GM12878 (cell line): ENCODE measurements around the gene USH1G. TPM values are rescaled to one million over a fixed set of nuclear protein-coding genes. Genes with fewer than 3 reads are reported as not detected.

Source experiments
- ATAC-seq: fragments of 200-7000 bp; cut with Tn5 transposase; 3 replicates; pipeline ENCODE4 v1.9.1; 2020; ENCODE audit warnings: mild to moderate bottlenecking, moderate library complexity
- BruUV-seq: library from RNA; stranded (reverse); fragments of 400-500 nt; replicated peaks from 2 replicates; lab custom pipeline; 2021; lab: Mats Ljungman, UMichigan
- CTCF ChIA-PET: fragments of 300-600 bp; sonication (Branson Sonifier 250); formaldehyde crosslinking; extraction: SDS; loops from one replicate; lab custom pipeline; 2021; ENCODE audit warnings: inconsistent platforms; lab: Yijun Ruan, JAX
- POLR2A ChIA-PET: fragments of 350-600 bp; formaldehyde crosslinking; extraction: SDS; loops from one replicate; lab custom pipeline; 2021; ENCODE audit warnings: inconsistent platforms; lab: Charles Lee
- RAD21 ChIA-PET: fragments of 300-600 bp; sonication (Branson Sonifier 250); formaldehyde crosslinking; loops from one replicate; lab custom pipeline; 2023; ENCODE audit warnings: antibody characterized with exemption; ENCODE audit not compliant: unreplicated experiment; lab: Charles Lee
- SMC1A ChIA-PET: fragments of 300-600 bp; sonication (Branson Sonifier 250); formaldehyde crosslinking; loops from one replicate; lab custom pipeline; 2023; ENCODE audit not compliant: unreplicated experiment, uncharacterized antibody; lab: Charles Lee
- DNase-seq: peaks from one replicate; pipeline ENCODE4 v3.0.0-alpha.2; 2011; ENCODE audit warnings: low read depth, low spot score
- FAIRE-seq: peaks from 3 replicates; lab custom pipeline; 2011; peaks lifted over from hg19 to GRCh38; lab: Jason Lieb, UNC
- H2AFZ ChIP-seq: 2 replicates; pipeline ENCODE4 v1.6.0; 2011; ENCODE audit warnings: low read depth, low read length, control low read depth; ENCODE audit not compliant: control insufficient read depth
- H3K27ac ChIP-seq: 2 replicates; pipeline ENCODE4 v1.5.1; 2011; ENCODE audit warnings: control low read depth; ENCODE audit not compliant: control insufficient read depth, insufficient read depth
- H3K27me3 ChIP-seq, 2 experiments: replicated peaks in 1 of 2; 2 replicates each; pipeline versions ENCODE4 v1.6.0 to v1.6.1; 2011; ENCODE audit warnings: low read length in 1 of 2; ENCODE audit not compliant: control insufficient read depth in 2 of 2, insufficient read depth in 2 of 2
- H3K36me3 ChIP-seq, 2 experiments: 2 replicates each; pipeline ENCODE4 v1.5.1; 2011; ENCODE audit warnings: low read length in 1 of 2; ENCODE audit not compliant: control insufficient read depth in 2 of 2, insufficient read depth in 2 of 2
- H3K4me1 ChIP-seq: 2 replicates; pipeline ENCODE4 v1.6.1; 2011; ENCODE audit warnings: mild to moderate bottlenecking, low read length, moderate library complexity, mixed read lengths; ENCODE audit not compliant: control insufficient read depth, insufficient read depth
- H3K4me2 ChIP-seq: 2 replicates; pipeline ENCODE4 v1.6.0; 2011; ENCODE audit warnings: control low read depth; ENCODE audit not compliant: control insufficient read depth, insufficient read depth
- H3K4me3 ChIP-seq: fragments of 200-600 bp; sonication (generic); 2 replicates; pipeline ENCODE4 v1.5.1; 2016
- H3K79me2 ChIP-seq: 2 replicates; pipeline ENCODE4 v1.6.0; 2011; ENCODE audit warnings: low read length; ENCODE audit not compliant: control insufficient read depth, insufficient read depth
- H3K9ac ChIP-seq: 2 replicates; pipeline ENCODE4 v1.8.0; 2011; ENCODE audit warnings: low read length, control low read depth, mixed read lengths; ENCODE audit not compliant: control insufficient read depth, insufficient read depth
- H3K9me3 ChIP-seq: replicated peaks from 3 replicates; pipeline ENCODE4 v1.5.1; 2011; ENCODE audit warnings: mild to moderate bottlenecking, low read length; ENCODE audit not compliant: control insufficient read depth, insufficient read depth
- H4K20me1 ChIP-seq: 2 replicates; pipeline ENCODE4 v1.6.0; 2011; ENCODE audit not compliant: control insufficient read depth, insufficient read depth
- BRCA1 ChIP-seq: IDR thresholded peaks from 2 replicates; pipeline ENCODE4 v1.6.1; 2011; ENCODE audit warnings: low read depth, low read length, improper control_type of control experiment
- CBFB ChIP-seq: IDR thresholded peaks from 2 replicates; pipeline ENCODE4 v1.6.1; 2016; ENCODE audit warnings: antibody characterized with exemption, low read depth
- CTCF ChIP-seq, 3 experiments: IDR thresholded peaks in 2 of 3; conservative IDR thresholded peaks in 1 of 3; 2 replicates each; pipeline ENCODE4 v1.5.1; 2011; ENCODE audit warnings: low read depth in 3 of 3, low read length in 3 of 3, mild to moderate bottlenecking in 3 of 3, control low read depth in 2 of 3, moderate library complexity in 2 of 3, inconsistent platforms in 1 of 3, mixed read lengths in 1 of 3; ENCODE audit not compliant: control insufficient read depth in 2 of 3, insufficient read depth in 1 of 3; ENCODE audit errors: extremely low read depth in 1 of 3
- MEF2B ChIP-seq: fragments of 450-650 bp; IDR thresholded peaks from 2 replicates; pipeline ENCODE4 v1.6.1; 2018; ENCODE audit warnings: mild to moderate bottlenecking, moderate library complexity; ENCODE audit not compliant: partially characterized antibody, poor library complexity, severe bottlenecking
- MLLT1 ChIP-seq: fragments of 450-650 bp; IDR thresholded peaks from 2 replicates; pipeline ENCODE4 v1.6.1; 2016; ENCODE audit warnings: mild to moderate bottlenecking
- NFYA ChIP-seq: IDR thresholded peaks from 2 replicates; pipeline ENCODE4 v1.6.1; 2011; ENCODE audit warnings: low read depth, mild to moderate bottlenecking, low read length, improper control_type of control experiment, borderline replicate concordance
- PAX8 ChIP-seq: fragments of 450-650 bp; IDR thresholded peaks from 2 replicates; pipeline ENCODE4 v1.6.1; 2017; ENCODE audit warnings: mild to moderate bottlenecking, moderate library complexity
- RB1 ChIP-seq: fragments of 450-650 bp; formaldehyde crosslinking; IDR thresholded peaks from 2 replicates; pipeline ENCODE4 v1.6.1; 2017; ENCODE audit warnings: mild to moderate bottlenecking, borderline replicate concordance
- RELA ChIP-seq: fragments of 450-650 bp; IDR thresholded peaks from 2 replicates; pipeline ENCODE4 v1.8.0; 2014; ENCODE audit warnings: borderline replicate concordance; ENCODE audit not compliant: partially characterized antibody
- SMAD5 ChIP-seq: IDR thresholded peaks from 2 replicates; pipeline ENCODE4 v1.6.1; 2016; ENCODE audit warnings: antibody characterized with exemption, low read depth
- SREBF2 ChIP-seq: IDR thresholded peaks from 2 replicates; pipeline ENCODE4 v1.6.1; 2012; ENCODE audit warnings: mild to moderate bottlenecking, low read length
- ZBED1 ChIP-seq: IDR thresholded peaks from 2 replicates; pipeline ENCODE4 v1.6.1; 2016; ENCODE audit warnings: borderline replicate concordance
- WGBS: methylation state at CpG from one replicate; pipeline ENCODE4 v1.1.6; 2016; ENCODE audit warnings: low lambda C conversion rate; ENCODE audit not compliant: insufficient replicate concordance, insufficient coverage; ENCODE audit errors: missing lambda C conversion rate; 5-methylcytosine and 5-hydroxymethylcytosine counted together
- in situ Hi-C: fragments of 300-500 bp; cut with MboI; formaldehyde crosslinking; loops from 9 replicates; pipeline ENCODE4 v1.14.3; 2018; ENCODE audit warnings: mixed read lengths
- intact Hi-C: fragments of 100-400 bp; cut with micrococcal nuclease; formaldehyde crosslinking; loops from one replicate; pipeline ENCODE4 v1.14.2; 2022; ENCODE audit not compliant: unreplicated experiment
- polyA plus RNA-seq, 11 experiments: library from polyadenylated mRNA; depleted of rRNA in 4 of 11; unstranded in 6 of 11; stranded (reverse) in 5 of 11; fragments of >200 nt; fragmentation: Nextera tagmentation in 4 of 11; fragmentation: Illumina TruSeq in 1 of 11; extraction: Ambion mirVana in 4 of 11; extraction: Trizol in 1 of 11; gene quantifications; 1 replicate in 1 of 11; 2 replicates in 10 of 11; pipeline versions ENCODE4 v1.2.1 to v1.2.3, GENCODE V29; 2011 to 2016; ENCODE audit warnings: inconsistent platforms in 2 of 11, missing spikeins in 2 of 11, low read depth in 1 of 11
- total RNA-seq, 4 experiments: library from RNA; depleted of rRNA in 3 of 4; stranded (reverse); fragments of >200 nt in 3 of 4; fragmentation: Illumina TruSeq in 1 of 4; extraction: Trizol in 1 of 4; gene quantifications; 2 replicates each; pipeline versions ENCODE4 v1.2.1 to v1.2.3, GENCODE V29; 2013 to 2021

USH1G gene
- total and polyA plus RNA-seq, 10 of the 15 experiments (the other 5 are each of a cell fraction or from before 2014, with no cell fraction given) = 0.05 to 0.62 (median 0.09) TPM; not detected in 7

GRCh38 chr17:74962622-74963394, 39.8 kb upstream of the USH1G start:
- no peaks in the 10 kb centered on the region for H4K20me1 ChIP-seq
- no peak for DNase-seq
- H3K4me3 ChIP-seq = no peak overlapping the region
- CTCF ChIA-PET = interaction anchor here (1.0 to 13.8 kb wide), 35 partner anchors 11 to 322 kb away, joined by 3 to 274 read pairs (median 19); partner anchors contain the start of genes ARMC7, HID1, MRPL58 and NT5C
- 63% methylated on average over 16 of the region's 18 CpGs for WGBS
- no peak overlapping the region for H3K27ac ChIP-seq
- H3K9me3 ChIP-seq = no peaks in the 10 kb centered on the region
- intact Hi-C loops = loop anchor here (5.0 to 10.0 kb wide), 4 partner anchors 72 to 452 kb away; no protein-coding TSS in a partner anchor
- POLR2A ChIA-PET = interaction anchor here (0.6 to 1.3 kb wide), 4 partner anchors 25 to 220 kb away, joined by 3 to 6 read pairs (median 4); partner anchors contain the start of genes CDR2L and SLC16A5
- H3K27me3 ChIP-seq = no peaks in the 10 kb centered on the region
- H3K4me1 ChIP-seq = no peaks in the 10 kb centered on the region; the same call in 1 of the 2 replicates
- SMC1A ChIA-PET = interaction anchor here (0.7 to 7.7 kb wide), 17 partner anchors 10 to 450 kb away, joined by 3 to 74 read pairs (median 7); partner anchors contain the start of genes HID1, MRPL58, OTOP2 and USH1G
- no peak overlapping the region for H2AFZ ChIP-seq
- in situ Hi-C loops = loop anchor here (5.0 kb wide), 1 partner anchor 239 kb away; no protein-coding TSS in a partner anchor
- BruUV-seq = no TSS peak
- no peak for FAIRE-seq
- TF ChIP-seq BRCA1 (no peak), NFYA (no peak), RELA (no peak), MLLT1 (no peak), ZBED1 (no peak), CBFB (no peak), SMAD5 (no peak), CTCF (IDR thresholded peaks at IDR 0.05 in 2 of 3, conservative IDR thresholded peaks at IDR 0.05 in 1 of 3; ENCODE audit: control insufficient read depth in 2 of 3, extremely low read depth in 1 of 3, insufficient read depth in 1 of 3, low read depth in 3 of 3, low read length in 3 of 3) (no peak), MEF2B (no peak), PAX8 (no peak), RB1 (no peak), SREBF2 (no peak)
- H3K36me3 ChIP-seq = no peaks in the 10 kb centered on the region
- RAD21 ChIA-PET = interaction anchor here (0.6 to 4.5 kb wide), 29 partner anchors 12 to 694 kb away, joined by 3 to 127 read pairs (median 9); partner anchors contain the start of genes ATP5PD, FDXR, KCTD2 and MIF4GD
- no peak for ATAC-seq
- H3K79me2 ChIP-seq = no peaks in the 10 kb centered on the region
- H3K4me2 ChIP-seq = no peak overlapping the region
- H3K9ac ChIP-seq = no peak overlapping the region
